NCI-H146 treated with DMSO at 0.1 percent for 48 hours (cell line): ENCODE data around the gene CHST11.

Experiments
- DNase-seq: peaks from one replicate; lab custom pipeline; 2025; ENCODE audit not compliant: unreplicated experiment; lab: John Stamatoyannopoulos, UW

The CHST11 gene

DNA sequence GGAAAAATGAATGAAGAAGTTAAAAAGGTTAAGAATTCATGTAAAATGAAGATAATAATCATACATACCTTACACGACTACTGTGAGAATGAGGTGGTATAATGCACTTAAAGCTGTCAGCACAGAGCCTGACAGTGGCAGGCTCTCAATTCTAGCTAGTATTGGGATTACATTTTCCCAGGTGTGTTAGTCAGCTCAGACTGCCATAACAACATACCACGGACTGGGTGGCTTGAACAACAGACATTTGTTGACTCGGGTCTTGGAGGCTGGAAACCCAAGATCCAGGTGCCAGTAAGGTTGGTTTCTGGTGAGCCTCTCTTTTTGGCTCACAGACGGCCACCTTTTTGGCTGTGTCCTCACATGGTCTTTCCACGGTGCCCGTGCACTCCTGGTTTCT is 167.8 kb downstream of the CHST11 start:
- no peak for DNase-seq

DNA sequence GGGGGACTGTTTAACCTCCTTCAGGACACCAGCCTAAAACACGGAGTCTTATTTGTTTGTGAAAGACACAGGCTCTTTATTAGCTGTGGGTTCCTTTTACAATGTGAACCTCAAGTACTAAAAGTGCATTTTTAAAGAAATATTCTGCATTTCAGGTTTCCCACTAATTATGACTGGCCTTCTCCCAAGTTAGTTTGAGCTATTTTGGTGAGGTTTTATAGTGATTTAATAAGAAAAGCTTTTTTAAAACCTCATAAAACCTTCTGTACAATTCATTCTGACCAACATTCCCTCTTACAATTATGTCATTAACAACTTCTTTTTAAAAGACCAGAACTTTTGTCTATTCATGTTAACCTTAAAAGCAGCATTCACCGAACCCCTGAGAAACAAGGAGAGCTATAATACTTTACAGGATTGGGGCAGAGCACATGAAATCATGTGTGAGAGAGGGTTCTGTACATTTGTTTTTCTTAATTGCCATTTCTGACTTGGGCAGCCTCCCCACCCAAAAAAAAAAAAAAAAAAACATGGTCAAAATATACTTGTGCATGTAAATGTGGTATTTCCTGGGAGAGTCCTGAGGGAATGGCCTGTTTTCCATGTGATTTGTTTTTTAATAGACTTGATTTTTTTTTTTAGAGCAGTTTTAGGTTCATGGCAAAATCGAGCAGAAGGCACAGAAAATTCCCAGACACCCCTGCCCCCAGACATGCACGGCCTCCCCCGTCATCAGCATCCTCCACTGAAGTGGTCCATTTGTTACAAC is 169.5 kb downstream of the CHST11 start:
- no peak for DNase-seq

DNA sequence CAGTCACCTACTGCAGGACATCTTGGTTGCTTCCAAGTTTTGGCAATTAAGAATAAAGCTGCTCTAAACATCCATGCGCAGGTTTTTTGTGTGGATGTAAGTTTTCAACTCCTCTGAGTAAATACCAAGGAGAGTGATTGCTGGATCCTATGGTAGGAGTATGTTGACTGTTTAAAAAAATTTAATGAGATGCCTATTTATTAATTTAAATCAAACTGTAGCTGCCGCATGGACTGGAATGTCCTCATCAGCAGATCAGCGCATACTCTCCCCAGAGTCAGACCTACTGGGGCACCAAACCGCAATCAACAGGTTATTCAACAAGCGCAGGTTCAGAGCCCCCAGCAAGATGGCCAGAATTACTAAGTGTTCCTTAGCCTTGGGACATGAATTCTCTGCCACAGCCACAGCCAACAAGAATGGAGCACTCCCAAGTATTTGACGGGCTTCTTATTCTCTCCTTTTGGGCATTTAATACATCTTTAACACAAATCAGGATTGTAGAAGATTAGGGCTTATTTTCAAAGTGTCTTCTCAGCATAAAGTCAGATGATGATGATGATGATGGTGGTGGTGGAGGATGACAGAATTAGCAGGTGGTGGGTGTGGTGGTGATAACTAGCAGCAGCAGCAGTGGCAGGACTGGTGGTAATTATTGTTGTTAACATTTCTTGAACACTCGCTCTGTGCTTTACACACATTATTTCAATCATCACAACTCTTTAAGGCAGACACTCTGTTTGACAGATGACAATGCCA is 170.7 kb downstream of the CHST11 start:
- DNase-seq, result no peak

DNA sequence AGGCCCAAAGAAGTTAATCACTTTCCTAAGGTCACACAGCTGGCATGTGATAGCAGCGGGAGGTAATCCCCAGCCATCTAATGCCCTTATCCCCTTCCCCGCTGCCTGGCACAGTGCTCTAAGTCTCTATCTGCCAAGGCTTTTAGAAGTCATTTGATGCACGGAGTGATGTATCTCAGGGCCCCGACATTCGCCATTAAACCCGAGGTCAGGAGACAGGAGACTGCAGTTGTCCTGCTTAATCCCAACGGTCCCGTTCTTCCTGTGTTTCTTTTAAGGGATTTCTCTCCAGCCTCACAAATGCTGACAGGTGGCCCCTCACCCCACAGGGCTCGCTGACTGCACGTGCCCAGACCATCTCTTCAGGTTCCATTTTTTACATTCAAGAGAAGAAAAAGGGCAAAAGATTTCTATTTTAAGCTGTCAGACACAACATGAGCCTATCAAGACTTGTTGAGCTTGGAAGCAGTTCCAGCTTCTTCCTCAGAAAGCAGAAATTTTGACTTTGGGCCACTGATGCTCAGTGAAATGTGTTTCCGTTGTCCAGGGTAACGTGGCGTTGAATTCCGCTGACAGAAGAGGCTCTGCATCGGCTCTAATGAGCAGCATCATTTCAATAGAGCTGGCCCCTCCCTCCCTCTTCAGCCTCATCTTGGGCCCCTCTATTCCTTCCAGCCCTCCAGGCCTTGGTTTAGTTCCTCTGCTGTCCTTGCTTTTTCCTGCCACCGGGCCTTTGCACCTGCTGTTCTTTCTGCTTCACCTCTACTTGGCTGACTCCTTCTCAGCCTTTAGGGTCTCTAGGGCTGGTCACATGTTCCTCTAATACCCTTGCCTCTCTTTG is 171.5 kb downstream of the CHST11 start:
- no peak for DNase-seq

DNA sequence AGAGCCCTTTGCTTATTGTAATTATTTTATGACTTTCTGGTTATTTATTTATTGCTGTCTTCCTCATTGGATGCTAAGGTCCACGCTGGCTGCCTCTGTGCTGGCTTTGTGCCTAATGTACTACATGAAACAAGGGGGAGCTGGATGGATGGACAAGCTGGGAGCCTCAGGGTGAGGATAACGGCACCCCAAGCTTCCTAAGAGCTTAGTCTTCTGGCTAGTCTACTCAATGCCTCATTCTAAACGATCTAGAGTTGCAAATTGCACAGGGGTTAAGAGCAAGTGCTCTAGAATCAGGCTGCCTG is 172.0 kb downstream of the CHST11 start:
- DNase-seq, result no peak

DNA sequence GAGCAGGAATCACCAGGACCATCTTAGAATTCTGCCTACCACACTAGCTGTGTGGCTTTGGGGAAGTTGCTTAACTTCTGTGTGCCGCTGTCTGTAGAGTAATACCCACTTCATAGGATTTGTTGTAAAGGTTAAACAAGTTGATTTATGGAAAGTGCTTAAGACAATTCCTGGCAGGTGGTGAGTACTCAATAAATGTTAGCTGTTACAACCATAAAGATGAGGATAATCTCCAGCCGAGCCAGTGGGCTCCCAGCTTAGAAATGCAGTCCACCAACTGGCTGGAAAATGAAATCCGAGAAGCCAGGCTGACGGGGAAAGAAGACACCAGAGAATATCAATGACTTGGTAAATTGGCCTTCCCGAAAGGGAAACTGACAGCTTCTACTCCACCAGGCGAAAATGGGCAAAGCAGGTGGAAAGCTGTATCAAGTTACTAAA is 173.5 kb downstream of the CHST11 start:
- DNase-seq, result no peak

DNA sequence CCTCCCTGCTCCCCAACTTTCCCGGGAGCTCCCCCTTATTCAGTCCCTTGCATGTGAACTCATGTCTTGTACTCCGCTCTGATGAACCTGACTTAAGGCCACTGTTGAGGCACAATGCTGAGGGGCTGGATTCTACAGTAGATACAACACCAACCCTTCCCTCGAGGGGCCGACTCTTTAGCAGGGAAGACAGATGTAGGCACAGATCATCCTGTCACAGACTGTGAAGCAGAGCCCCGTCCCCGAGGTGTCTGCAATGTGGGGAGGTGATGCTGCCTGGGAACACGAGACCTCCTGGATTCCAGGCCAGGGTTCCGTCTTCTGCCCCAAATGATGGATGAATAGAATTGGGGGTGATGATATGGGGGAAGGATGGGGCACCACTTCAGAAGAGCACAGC is 175.1 kb downstream of the CHST11 start:
- DNase-seq, result no peak

DNA sequence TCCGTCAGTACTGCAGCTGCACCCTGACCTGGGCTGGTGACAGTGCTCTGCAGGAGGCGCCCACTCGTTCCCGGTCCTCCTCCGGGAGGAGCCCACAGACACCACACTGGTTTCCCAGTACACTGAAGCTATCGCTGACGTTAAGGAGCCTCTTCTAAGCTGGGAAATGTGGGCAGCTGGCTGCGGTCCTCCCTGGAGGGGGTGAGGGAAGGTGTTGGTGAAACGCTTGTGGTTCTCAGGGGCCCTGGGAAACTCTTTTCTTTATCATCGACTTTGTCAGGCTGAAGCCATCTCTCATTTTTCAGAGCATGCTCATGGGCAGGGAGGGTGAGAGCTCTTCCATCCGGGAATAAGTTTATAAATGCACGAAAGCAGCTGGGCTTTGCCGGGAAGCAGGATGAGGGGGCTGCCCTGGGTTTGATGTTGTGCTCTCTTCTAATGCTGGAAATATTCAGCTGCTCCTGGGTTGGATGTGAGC is 176.0 kb downstream of the CHST11 start:
- DNase-seq, result no peak

DNA sequence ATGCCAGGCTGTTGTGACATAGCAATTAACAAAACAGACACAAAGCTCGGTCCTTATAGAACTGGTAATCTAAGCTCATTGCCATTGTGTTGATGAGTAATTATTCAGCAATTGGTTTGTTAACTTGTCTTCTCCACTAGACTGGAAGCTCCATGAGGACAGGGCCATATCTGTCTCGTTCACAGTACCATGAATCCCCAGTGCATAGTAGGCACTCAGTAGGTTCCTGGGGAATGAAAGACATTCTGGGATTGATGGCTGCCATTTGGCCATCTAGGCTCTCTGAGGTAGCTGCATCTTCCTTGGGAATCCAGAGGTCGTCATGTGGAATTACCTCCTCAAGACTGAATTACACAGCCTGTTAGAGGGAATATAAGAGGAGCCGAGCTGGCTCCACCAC is 177.3 kb downstream of the CHST11 start:
- DNase-seq, result no peak

DNA sequence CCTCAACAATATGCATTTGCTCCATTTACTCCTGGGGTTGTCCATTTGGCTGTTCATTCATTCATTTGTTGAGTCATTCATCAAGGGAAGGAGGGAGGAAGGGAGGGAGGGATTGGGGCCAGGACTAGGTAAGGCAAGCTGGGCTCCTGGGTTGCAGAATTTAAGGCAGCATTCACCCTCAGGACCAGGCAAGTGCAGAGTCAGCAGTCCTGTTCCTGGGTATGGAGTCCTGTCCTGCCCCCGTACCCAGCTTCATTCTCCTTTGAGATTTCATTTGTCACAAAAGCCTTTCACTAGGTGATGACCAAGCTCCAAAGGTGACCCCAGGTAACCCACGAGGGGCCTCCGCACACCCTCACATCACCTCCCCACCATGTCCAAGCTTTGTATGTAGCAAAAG is 178.1 kb downstream of the CHST11 start:
- DNase-seq, result no peak

DNA sequence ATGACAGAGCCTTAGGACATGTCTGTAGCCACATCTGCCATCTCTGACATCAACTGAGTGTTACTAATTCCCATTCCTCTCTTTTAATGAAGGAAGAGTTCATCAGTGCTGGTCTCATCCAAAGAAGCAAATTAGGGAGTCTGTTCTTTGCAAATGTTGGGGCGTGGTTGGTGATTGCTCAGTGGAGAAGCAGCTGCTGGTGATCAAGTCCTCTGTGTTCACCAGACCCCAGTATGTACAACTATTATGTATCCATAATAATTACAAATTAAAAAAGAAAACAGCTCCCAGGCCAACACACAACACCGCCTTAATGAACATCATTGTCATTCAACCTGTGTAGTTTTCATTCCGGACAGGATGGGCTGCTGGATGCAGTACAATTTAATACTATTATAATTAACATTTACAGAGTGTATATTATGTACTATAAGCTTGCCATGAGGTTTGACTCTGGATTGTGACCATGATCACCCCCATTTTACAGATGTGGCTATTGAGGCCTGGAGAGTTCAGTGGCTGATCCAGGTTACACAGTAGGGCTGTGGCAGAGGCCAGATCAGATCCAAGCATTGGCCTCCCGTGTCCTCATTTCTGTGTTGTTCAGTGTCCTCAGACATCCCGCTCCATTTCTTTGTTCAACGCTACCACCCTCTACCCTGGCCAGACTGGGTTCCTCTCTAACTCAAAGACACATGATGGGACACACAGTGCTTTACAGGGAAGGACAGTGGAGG is 179.0 kb downstream of the CHST11 start:
- DNase-seq, result no peak

DNA sequence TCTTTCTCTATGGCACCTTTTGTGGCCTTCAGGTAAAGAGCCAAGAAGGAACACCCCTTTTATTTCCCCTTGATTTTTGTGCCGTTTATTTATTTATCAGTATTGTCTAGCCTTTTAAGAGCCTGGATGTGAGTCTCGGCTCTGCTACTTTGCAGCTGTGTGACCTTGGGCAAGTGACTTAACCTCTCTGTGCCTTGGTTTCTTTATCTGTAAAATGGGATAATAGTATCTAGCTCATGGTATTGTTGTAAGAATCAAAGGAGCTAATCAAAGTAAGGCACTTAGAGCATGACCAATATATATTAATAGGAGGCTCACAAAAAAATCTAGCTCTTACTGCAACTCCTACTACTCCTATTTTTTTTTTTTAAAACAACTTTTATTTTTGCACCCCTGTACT is 179.7 kb downstream of the CHST11 start:
- no peak for DNase-seq

DNA sequence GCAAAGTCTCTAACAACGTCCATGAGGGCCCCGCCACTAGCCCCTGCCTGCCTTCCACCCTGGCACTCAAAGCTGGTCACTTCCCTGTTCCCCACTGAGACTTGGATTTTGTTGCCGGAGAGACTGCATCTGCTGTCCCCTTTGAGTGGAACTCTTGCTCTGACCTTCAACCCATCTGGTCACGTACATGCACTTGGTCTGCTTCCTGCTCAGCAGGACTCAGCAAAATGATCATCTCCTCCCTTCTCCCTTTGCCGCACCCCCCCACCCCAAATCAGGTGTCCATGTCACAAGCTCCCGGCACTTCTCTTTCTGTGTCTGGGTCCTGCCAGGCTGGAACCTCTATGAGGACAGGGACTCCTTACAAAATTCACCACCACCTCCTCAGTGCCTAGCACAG is 180.9 kb downstream of the CHST11 start:
- no peak for DNase-seq

DNA sequence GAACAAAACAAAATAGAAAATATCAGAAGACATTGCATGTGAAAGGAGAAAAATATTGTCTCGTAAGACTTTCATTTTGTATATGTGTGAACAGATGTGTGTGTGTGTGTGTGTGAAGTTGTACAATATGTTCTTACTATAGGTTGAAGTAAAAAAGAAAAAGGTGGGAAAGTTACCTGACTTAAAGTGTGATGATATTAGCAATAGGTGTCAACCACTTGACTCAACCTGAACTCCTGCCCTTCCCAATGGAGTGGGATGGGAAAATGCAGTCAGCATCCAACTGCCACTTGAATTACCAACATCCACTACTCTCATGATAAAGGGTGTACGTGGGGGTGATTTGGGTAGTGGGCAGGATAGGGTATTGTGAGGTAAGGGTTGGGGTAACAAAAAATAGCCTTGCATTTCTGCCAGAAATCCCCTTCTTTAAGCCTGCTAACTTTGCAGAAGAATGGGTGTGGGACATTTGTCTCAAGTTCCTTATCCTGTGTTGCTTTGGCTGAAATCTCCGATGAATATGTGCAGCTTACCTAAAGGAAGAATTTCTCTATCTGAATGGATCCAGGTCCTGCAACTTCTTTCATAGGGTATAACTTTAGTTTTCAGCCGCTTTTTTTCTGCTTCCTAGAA is 181.6 kb downstream of the CHST11 start:
- no peak for DNase-seq

DNA sequence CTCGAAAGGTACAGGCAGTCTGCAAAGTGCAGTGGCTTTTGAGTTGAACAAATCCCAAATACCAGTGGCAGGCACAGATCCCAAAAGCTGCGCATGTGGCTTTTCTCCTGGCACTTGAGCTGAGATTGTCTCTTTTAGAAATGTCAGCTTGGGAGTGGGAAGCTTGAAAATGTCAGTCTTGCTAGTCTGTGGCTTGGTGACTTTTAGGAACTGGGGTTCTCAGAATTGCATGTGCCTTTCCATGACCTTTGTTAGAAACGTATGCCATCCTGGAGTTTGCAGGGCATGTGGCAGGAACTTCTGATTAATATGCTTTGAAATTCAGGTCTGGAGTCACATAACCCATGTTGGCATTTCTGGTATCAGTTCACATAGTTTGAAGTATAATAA is 182.1 kb downstream of the CHST11 start:
- no peak for DNase-seq

DNA sequence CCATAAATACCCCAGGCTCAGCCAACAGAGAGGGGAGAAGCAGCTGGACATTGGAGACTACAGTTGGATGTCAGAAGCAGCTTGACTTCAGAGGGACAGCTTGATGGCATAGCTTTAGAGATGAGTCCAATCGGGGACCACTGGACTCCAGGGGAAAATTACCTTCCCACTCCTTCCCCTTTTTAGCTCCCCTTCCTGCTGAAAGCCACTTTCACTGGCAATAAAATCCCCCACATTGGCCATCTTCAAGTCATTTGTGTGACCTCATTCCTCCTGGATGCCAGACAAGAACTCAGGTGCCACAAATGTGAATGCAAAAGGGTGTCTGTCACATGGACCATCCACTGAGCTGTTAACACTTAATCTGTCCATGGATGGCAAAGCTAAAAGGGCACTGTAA is 184.2 kb downstream of the CHST11 start:
- DNase-seq, result no peak

DNA sequence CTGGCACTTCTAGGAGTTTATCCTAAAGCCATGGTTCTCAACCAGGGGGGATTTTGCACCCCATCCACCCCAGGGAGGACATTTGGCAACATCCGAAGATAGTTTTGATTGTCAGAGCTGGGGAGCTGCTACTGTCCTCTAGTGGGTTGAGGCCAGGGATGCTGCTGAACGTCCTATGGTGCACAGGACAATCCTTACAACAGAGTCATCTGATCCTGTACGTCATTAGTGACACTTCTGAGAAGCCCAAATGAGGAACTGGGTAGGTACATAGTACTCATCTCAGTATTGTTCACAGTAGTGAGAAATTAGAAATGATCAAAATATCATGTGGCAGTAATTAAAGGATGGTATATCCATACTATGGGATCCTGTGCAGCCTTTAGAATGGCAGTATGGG is 185.1 kb downstream of the CHST11 start:
- no peak for DNase-seq

DNA sequence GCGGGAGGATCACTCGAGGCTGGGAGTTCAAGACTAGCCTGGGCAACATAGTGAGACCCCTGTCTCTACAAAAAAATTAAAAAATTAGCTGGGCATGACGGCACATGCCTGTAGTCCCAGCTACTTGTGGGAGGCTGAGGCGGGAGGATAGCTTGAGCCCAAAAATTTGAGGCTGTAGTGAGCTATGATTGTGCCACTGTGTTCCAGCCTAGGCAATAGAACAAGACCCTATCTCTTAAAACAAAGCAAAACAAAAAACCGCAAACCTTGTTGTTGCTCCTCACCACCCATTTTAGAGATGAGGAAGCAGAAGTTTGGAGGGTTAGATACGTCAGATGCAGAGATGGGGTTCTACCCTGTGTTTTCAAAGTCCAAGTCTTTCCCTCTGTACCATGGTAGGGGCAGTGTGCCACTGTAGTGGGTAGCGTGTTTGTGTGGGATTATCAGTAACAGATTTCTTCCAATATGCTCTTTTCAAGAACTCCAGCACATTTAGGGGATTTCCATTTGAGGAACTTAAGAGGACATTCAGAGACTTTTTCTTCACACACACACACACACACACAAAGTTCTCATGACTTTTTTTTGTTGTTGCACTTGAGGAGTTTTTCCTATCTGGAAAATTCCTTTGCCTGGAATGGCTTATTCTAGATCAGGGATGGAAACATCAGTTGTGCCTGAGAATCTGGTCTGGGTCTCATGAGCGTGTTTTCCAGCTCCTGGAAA is 186.5 kb downstream of the CHST11 start:
- no peak for DNase-seq

DNA sequence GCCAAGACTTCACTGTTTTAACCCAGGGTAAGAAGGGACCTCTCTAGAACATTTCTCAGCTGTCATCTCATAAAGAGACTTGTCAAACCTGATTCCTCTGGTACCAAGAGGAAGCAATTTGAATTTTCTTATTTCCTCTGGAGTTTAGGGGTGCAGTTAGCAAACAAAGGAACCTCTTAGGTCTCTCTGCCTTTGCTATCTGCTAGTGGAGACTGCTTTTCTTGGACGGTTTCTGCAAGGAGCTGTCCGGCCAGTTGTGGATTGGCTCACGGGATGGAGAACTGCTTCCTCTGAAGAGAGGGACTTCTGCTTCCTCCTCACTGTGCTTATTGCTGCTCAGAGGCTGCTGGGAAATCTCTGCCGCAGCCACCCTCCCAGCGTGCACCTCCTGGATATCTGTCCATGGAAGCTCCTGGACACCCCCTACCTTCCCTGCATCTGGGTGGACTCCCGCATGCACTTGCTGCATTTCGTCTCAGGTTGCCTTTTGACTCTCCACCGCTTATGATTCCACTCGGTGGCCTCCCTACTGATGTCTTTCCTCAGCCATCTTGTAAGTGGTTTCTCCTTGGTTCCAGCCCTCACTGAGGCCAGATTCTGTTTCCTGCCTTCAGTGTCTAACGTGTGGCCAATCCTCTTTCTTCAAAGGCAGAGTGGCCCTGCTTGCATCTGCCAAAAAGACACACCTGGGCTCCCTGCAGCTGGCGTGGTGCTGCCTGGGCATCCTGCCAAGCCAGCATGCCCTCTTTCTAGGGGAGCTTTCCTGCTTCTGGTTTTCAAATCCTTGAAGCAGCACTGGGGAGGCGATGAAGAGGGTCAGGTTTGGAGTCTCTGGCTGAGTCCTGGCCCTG is 187.3 kb downstream of the CHST11 start:
- DNase-seq, result no peak
